GM18868 (cell line): ENCODE data around the gene FGD4.
"Not testable (repeated sequence)": the region's sequence is repeated elsewhere in the genome, so short reads cannot be mapped to it uniquely, and the experiment has no call there.

Experiments used
- ATAC-seq: cut with Tn5 transposase; IDR thresholded peaks from one replicate; pipeline ENCODE4 v1.9.1; 2021; ENCODE audit warnings: mild to moderate bottlenecking, moderate library complexity; ENCODE audit not compliant: unreplicated experiment

FGD4 gene

DNA sequence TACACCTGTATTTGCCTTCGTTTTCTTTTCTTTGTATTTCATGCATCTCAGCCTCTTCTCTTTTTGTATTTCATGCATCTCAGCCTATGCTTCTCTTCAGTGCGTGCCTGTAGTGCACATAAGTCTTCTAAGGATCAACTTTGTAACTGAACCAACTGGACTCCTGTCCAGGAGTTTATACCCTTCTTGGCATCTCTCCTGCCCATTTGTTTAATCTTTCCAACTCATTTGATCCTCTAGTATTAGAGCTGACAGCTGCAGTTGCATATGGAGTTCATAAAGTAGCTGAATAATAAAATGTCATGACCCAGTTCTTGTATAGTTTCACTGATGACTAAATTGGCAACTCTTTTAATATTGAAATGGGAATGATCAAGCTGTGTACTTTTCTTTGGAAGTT lies 89.7 kb downstream of the FGD4 start:
- no peak for ATAC-seq

DNA sequence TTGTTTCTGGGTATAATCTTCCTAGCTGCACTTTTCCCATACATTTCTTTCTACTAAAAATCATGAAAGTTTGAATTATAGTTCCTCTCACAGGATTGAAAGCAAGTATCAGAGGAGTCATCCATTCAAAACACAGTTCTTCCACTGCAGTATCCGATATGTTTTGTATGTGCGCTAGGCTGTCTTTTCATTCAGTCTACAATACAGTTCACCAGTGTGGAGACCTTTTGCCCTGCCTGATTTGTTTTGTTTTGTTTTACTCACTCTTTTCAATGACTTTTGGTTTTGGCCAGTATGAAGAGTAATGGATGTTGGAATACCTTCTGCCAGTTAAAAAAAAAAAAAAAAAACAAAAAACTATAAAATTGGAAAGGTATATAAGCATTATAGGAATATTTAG lies 91.4 kb downstream of the FGD4 start:
- ATAC-seq = no peak

DNA sequence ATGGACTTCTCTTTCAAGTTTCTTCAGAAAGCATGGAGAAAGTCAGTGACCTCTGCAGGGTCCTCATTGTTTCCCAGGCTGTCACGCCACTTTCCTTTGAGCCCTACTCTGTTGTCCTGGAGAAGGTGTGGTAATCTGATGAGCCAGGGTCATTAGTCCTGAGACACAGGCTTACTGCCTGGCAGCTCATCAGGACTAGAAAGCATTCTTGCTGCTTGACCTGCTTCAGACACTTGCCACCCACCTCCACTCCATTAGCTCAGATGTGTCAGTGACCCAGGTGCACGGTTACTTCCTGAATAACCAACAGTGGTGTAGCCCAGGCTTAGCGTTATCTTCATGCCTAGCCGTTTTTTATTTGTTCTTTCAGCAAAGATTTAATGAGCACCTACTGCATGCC lies 93.9 kb downstream of the FGD4 start:
- no peak for ATAC-seq

DNA sequence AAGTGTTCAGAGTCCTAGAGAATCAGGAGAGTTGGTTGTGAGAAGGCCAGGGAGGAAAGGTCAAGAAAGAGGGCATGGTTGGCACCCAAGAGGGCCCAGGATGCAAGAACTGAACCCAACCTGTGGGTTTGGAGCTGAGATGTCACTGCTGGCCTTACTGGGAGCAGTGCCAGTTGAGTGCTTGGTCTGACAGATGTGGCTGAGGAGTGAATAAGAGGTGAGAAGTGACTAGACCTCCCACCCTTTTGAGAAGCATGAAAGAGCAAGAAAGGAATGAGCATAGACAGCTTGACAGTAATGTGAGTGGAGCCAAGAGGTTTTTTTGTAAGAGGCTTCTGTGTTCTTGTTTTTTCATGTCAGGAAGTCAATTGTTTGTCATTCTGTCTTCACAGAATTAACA lies 95.3 kb downstream of the FGD4 start:
- ATAC-seq = no peak

DNA sequence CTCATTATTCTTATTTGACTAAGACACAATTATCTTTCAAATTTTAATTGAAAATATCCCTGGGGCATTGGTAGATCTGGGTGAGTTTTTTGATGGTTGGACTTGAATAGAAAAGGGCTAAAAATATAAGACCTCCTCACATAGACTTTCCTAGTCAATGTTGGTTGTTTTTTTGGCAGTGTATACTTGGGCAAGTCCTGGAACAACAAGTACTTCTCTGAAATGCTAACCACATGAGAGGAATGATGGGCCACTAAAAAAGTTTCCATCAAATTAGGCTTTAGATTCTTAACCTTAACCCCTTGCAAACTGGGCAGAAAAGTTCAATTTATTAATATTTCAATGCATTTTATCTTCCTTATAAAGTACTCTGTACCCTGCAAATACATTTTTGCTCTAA lies 97.6 kb downstream of the FGD4 start:
- ATAC-seq = no peak

DNA sequence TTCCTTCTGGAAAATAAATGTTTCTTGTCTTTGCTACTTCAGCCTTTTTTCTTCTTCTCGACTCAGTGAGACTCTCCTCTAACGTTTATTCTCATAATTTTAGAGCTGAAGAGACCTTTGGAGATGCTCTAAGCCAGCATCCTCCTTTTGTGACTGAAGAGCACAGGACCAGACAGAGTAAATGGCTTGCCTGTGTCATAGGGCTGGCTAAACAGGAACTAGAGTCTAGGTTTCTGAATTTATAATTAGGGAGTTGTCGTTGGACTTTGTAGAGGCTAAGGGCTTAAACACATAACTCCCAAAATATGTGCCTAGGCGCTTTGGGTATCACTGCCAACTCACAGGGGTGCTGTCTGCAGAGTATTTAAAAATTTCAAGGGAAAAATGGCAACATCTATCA lies 98.5 kb downstream of the FGD4 start:
- no peak for ATAC-seq

DNA sequence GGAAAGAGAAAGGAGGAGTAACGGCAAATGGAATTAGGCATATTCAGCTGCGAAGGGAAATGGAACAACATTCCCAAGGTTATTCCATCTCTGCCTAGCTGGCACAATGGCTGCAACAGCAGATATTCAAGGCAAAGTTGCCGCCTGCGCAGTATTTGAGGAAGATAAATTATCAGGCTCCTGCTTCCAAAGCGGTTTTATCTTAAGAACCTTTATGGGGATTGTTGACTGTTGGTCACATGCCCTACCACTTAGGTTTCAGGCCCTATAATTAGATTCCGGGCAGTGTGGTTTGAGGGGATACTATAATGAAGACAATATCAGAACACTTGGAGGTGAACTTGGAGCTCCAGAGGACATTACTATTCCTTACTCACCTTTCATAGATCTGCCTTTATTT lies 99.7 kb downstream of the FGD4 start:
- ATAC-seq = no peak

DNA sequence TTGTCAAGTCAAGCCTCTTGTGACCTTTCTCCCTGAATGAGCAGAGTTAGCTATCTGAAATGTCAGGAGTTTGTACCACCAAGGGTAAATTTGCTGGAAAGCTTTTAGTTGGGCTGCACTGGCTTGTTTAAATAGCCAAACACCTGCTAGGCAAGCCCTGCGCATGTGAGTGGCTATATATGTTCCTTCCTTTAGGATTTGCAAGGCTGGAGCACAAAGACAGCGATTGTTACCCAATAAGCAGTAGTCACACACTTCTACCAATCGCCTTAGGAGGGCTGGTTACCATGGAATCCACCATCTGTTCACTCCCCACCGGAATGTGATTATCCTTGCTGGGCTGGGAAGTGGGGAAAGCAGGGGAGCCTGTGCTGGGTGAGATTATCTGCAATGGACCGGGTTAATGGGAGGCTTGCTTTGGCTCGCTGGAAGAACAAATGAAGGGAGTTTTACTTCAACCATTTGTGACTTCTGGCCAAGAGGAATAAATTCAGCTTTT lies 102.5 kb downstream of the FGD4 start:
- ATAC-seq = no peak

DNA sequence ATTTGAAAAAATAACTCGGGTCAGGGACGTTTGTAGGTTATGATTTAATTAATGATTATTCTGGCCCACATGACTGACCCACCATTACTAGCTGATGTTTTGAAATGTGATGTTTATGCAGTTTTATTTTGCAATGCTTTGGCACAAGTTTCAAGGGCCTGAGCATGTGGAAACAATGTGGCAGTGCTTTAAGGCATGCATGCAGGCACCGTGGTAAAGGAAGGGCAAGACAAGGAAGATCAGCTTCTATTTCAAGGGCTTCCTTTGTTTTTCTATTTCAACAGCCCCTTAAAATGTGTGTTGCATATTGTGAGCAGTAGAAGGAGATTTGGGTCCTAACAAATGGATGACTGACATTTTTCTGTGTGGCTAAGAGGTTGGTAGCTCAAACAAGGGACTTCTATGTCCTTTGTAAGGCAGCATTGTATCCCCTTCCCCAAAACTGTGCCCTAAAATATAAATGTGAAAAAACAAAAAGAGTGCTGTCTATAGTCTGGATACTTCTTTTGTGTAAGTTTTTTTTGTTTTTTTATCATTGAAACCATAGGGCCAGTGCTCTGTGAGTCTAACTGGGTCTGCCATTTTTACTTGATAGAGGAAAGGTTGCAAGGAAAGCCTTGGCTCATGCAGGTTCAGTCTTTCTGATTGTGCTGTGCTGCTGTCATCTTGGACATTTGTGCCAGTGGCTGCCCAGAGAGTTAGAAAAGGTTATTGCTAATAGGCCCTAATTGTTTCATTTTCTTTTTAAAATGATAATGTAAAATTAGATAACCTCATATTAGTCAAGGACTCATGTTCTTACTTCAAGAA lies 103.5 kb downstream of the FGD4 start:
- ATAC-seq = no peak

DNA sequence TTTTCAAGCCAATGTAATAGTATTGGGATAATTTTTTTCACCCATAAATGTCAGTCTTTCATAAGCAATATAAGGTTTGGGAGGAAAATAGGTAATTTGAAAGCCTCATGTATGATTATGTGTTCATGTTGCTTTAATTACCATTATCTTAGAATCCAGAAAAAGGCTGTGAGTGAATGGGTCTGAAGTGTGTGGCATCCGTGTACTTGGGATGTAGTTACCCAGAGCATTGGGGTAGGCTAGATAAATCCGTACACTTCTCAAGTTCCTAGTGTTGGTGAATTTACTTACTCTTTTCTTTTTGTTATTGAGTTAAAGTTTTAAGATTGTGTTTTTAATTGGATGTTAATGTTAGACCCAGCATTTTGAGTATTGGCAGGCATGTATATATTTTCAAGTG lies 104.4 kb downstream of the FGD4 start:
- ATAC-seq = no peak

DNA sequence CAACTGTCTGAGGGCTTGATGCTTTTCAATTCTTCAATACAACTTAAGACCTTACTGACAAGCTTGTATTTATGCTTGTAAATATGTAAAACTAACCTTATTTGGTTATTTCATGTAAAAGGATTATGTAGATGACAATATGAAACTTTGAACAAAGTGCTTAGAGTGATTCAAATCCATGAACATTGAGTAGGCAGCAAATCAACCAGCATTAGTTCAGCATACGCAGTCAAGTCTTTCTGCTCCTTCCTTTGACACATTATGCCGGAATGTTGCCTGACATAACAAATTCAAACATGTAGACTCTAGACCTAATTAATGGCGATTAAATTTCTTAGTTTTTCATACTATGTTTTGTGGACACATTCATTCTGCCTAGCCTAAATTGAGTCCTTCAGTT lies 105.2 kb downstream of the FGD4 start:
- no peak for ATAC-seq

DNA sequence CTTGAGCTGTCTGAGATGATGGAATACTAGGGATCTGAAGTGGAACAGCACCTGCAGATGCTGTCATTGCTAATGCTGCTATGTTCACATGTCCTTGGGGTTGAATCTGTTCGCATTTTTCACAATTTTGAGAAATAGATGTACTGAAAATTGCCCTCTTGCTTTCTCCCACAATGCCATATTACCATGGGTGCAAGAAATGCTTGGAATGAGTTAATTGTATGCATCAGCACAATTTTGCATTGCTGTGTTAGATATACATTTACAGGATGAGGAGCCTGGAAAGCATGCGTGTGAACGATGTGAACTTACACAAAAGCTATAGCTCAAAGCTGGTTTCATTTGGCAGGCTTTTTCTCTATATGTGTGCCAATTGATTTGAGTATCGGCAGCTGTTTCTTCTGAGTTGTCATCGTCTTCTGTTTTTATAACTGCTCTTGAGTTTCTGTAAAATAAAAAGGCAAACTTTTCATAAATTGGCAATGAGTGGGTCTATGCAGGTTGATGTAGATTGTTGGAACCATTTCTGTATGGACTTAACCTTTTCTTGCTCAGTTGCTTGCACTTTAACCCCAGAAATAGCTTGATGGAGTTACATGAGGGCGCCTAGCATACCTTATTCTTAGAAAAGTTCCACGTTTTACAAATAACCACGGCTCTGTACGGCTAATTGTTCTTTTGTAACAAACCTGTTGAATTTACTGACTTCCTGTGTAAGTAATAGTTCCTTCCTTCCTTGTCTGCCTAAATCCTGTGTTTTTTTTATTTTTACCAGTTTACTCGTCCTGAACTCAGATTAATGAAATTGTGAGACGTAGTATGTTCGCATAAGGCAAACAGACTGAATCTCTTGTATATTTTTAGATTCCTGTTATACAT lies 105.9 kb downstream of the FGD4 start:
- ATAC-seq = no peak

DNA sequence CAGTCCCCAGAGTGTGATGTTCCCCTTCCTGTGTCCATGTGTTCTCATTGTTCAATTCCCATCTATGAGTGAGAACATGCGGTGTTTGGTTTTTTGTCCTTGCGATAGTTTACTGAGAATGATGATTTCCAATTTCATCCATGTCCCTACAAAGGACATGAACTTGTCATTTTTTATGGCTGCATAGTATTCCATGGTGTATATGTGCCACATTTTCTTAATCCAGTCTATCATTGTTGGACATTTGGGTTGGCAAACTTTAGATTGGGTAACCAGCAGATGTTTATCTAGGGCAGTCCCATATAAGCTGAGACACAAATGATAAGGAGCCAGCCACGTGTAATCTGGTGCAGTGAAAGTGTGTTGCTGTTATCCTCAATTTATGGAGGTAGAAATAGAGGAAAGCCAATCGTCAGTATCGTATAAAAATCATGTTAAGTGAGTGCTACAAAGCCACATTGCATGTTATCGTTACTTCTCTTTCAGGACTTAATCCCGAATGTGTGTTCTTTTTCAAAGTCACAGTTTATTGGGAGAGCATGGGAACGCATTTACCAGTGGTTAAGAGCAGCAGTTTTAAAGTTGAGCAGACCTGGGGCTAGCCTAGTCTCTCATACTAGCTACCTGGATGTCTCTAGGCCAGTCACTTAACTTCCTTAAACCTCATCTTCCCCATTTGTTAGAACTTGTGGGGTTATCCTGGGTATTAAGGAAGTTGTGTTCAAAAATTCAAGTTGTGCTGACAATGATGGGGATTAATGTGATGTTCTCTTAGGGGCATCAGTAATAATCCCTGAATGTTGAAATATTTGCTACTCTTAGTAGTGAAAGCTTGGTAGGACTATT lies 108.0 kb downstream of the FGD4 start:
- not testable (repeated sequence) for ATAC-seq

DNA sequence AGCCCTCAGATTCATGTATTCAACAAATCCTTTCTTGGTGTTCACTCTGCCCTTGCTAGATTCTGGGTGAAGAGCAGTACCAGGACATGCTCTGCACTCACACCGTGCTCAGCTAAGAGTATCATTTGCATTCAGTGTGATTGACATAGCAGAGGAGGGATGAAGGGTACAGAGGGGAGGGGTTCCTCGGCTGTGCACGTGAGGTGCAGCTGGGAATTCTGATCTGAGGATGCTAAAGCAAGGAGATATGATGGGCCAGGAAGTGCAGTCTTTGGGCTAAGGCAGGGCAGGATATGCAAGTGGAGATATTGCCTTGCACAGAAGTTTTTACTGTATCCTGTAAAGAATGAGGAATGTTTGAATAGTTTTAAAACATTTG lies 108.6 kb downstream of the FGD4 start:
- ATAC-seq = no peak

DNA sequence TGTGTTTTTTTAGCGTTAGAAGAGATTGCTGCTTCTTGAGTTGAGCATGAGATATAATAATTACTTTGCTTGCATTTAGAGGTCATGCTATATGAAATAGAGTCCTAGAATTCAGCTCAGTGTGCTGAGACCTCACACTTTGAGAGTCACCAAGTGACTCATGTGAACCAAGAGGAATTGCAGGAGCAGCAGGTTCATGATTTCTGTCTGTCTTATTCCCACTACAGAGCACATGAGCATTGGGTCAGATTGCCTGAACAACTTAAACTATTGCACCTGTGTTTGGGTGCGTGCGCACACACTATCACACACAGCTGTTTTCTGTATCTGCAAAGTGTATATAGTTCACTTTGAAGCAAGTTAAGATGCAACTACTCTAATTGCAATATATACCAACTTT lies 109.3 kb downstream of the FGD4 start:
- ATAC-seq = no peak

DNA sequence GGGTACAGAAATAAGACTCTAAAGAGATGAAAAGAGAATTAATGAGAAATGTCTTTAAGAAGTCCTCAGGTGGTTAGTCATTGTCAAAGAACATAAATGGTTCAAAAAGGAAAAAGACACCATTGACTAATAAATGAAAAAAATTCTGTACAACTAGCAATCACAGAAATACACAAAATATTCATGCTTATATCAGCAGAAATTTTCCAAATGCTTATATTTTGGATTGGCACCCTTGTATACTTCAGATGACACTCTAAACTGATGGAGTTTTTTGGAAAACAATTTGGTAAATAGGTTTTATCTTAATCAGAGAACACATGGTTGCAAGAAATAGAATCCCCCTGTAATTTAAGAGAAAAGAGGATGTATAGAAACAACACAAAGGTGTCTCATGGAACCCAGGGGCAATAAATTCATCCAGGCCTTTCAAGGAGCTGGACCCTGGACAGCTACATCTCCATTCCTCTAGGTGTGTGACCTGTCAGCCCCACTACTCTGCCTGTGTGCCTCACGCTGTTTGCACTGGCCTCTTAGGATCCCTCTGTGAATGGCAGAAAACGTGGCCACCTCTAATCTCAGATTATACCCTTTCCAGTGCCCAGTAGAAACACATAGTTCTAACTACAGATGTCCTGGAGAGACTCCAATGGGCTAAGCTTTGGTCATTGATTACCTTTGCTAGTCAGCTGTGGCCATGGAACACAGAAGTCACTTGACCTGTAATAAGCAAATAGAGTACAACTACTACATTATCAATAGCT lies 110.2 kb downstream of the FGD4 start:
- no peak for ATAC-seq

DNA sequence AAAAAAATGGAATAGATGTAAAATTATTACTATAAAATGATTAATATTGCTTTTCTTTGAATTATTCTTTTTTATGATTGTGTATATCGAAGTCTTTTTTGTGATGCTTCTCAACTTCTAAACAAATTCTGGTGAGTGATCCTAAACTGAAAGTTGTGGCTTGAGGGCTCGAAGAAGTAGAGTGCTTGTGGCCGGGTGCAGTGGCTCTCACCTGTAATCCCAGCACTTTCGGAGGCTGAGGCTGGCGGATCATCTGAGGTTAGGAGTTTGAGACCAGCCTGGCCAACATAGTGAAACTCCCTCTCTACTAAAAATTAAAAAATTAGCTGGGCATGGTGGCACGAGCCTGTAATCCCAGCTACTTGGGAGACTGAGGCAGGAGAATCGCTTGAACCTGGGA lies 112.6 kb downstream of the FGD4 start:
- ATAC-seq = not testable (repeated sequence)

DNA sequence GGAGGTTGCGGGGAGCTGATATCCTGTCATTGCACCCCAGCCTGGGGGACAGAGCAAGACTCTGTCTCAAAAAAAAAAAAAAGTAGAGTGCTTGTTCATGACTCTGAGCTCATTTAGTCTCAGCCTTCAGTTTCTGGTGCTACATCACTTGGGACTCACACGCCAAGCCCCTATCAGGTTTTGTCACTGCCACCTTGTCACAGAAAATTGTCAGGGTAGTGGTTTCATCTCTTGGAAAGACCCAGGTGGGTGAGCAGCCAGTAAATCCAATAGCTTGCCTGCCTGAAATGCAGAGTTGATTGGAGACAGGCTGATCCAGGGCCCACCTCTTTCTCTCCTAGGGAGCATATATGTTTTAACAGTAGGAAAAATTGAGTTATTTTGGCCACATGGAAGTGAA lies 113.0 kb downstream of the FGD4 start:
- ATAC-seq = no peak

DNA sequence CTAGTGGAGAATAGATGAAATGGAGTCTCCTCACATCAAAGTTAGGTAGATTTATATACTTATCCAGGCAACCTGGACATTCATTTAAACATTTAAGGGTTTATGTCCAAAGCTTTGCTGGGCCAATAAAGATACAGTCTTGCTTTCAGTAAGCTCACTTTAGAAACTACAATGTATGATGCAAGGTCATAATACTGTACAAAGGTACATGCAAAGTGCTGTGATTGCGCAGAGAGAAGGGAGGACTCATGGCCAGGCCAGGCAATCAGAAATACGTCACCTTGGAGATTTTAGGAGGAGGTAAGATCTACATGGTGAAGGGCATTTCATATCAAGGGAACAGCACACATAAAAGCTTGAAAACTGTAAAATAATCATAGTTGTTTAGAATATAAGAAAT lies 113.6 kb downstream of the FGD4 start:
- no peak for ATAC-seq

DNA sequence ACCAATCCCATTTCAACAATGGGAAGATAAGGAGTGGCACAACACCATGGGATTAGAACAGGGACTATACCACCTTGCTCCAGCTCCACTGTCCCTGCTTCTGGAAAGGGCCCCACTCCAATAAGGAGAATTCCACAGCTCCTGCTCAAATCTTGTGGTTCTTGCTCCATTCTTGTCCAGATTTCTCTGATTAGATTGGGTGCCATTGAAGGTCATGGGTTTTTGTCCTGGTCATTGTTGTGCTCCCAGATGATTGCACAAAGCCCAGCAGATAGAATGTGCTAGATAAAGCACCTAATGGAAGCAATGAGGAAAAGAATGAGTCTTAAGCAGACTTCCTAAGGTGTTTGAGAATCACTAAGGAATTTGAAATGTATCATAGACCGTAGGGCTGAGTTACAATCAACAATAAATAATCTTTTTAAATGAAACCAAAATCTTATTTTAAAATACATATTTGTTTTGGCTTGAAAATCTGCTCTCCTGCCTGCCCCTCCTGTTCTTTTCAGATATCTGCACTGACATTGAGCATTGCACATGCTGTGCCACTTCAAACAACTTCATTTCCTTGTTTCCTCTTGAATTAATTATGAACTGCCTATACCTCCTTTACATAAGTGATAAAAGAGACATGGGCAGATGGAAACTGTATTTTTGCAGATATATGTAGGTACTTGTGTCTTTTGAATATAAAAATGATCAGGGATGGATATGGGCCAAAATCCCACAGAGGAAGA lies 115.9 kb downstream of the FGD4 start:
- no peak for ATAC-seq
